PFSK-1 (cell line): ENCODE results near the gene MTX2.

Source experiments
- FOXP2 ChIP-seq: optimal IDR thresholded peaks from 2 replicates; pipeline ENCODE3; 2011; ENCODE audit warnings: borderline replicate concordance, control low read depth, inconsistent platforms; ENCODE audit not compliant: insufficient read depth; ENCODE audit errors: extremely low read length, extremely low read depth
- POLR2AphosphoS5 ChIP-seq: IDR thresholded peaks from 2 replicates; pipeline ENCODE4 v1.6.1; 2012; ENCODE audit warnings: low read depth, mild to moderate bottlenecking, control low read depth, low read length, moderate library complexity
- SIN3A ChIP-seq: IDR thresholded peaks from 2 replicates; pipeline ENCODE4 v1.6.1; 2012; ENCODE audit warnings: mild to moderate bottlenecking, low read length, moderate library complexity, borderline replicate concordance; ENCODE audit not compliant: insufficient read depth
- TAF1 ChIP-seq: IDR thresholded peaks from 2 replicates; pipeline ENCODE4 v1.6.1; 2012; ENCODE audit warnings: low read length, control low read depth, borderline replicate concordance; ENCODE audit not compliant: insufficient read depth
- TF ChIP-seq, protein P1 (sequence below), 2 experiments: IDR thresholded peaks; 2 replicates each; pipeline versions ENCODE4 v1.6.1 to v1.8.0; 2011 to 2012; ENCODE audit warnings: low read depth in 2 of 2, low read length in 2 of 2, control low read depth in 1 of 2, inconsistent platforms in 1 of 2, mild to moderate bottlenecking in 1 of 2, moderate library complexity in 1 of 2; ENCODE audit not compliant: insufficient read depth in 1 of 2

MTX2 gene

DNA sequence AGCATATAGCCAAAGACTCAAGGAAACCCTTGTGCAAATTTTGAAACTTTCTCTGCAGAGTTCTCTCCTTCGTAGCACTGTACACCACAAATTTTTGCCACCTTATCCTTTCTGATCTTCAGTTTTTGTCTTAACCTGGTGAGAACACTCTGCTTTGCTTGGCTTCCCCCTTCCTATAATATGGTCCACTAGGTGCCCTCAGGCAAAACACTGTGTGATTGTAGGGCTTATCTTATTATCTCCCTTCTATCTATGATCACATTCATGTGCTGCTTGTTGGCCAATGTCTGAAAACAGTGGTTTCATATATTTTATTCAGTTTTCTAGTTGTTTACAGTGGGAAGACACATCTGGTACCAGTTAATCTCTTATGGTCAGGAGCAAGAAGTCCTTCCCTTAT is 111.1 kb downstream of the MTX2 start:
- TF ChIP-seq, protein P1, sequence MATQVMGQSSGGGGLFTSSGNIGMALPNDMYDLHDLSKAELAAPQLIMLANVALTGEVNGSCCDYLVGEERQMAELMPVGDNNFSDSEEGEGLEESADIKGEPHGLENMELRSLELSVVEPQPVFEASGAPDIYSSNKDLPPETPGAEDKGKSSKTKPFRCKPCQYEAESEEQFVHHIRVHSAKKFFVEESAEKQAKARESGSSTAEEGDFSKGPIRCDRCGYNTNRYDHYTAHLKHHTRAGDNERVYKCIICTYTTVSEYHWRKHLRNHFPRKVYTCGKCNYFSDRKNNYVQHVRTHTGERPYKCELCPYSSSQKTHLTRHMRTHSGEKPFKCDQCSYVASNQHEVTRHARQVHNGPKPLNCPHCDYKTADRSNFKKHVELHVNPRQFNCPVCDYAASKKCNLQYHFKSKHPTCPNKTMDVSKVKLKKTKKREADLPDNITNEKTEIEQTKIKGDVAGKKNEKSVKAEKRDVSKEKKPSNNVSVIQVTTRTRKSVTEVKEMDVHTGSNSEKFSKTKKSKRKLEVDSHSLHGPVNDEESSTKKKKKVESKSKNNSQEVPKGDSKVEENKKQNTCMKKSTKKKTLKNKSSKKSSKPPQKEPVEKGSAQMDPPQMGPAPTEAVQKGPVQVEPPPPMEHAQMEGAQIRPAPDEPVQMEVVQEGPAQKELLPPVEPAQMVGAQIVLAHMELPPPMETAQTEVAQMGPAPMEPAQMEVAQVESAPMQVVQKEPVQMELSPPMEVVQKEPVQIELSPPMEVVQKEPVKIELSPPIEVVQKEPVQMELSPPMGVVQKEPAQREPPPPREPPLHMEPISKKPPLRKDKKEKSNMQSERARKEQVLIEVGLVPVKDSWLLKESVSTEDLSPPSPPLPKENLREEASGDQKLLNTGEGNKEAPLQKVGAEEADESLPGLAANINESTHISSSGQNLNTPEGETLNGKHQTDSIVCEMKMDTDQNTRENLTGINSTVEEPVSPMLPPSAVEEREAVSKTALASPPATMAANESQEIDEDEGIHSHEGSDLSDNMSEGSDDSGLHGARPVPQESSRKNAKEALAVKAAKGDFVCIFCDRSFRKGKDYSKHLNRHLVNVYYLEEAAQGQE (IDR thresholded peaks at IDR 0.05; ENCODE audit: insufficient read depth in 1 of 2, low read depth in 2 of 2, low read length in 2 of 2): no peak
- no peak for TF ChIP-seq TAF1

DNA sequence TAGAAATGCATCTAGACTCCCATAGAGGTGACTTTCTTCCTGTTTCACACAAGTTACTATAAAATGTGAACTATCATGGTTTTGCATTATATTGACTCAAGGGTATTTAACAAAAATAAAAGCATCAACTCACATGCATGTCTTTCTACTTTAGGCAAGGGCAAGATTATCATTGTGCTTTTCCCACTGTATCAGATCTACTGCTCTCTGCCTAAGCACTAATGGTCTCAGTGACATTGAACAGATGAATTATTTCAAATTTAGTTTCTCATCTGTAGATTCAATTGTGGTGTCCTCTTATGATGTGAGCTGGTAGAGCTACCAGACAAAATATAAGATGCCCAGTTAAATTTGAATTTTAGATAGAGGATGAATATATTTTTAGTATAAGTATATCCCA is 113.9 kb downstream of the MTX2 start:
- TF ChIP-seq POLR2AphosphoS5 (no peak), SIN3A (no peak), TAF1 (no peak), FOXP2 (no peak)
- TF ChIP-seq, protein P1 (IDR thresholded peaks at IDR 0.05; ENCODE audit: insufficient read depth in 1 of 2, low read depth in 2 of 2, low read length in 2 of 2): no peak

DNA sequence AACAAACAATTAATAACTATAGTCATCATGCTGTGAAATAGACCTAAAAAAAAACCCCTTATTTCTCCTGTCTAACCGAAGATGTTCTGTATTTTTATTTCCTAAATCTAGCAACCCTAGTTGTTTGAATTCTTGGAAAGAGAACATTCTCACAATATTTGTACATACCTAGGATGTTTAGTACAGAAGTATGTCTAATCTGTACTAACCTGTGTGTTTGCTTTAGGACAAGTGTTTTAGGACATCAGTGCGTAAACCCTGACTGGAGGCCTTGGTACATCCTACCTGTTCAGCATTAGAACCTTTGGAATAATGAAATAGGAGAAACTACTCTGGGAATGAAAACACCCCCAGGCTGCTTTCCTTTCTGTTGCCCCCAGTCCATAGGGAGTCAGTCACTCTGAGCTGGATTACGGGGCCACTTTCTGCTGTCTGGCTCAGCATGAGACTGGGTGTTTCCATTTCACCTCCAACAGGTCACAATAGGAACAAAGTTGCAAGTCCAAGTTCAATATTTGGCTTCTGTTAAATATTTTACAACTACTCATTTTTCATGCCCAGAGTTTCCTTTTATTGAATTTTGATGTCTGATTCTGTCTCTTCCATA is 114.7 kb downstream of the MTX2 start:
- TF ChIP-seq, protein P1 (IDR thresholded peaks at IDR 0.05; ENCODE audit: insufficient read depth in 1 of 2, low read depth in 2 of 2, low read length in 2 of 2): no peak
- no peak for TF ChIP-seq TAF1
- TF ChIP-seq POLR2AphosphoS5: no peak
- TF ChIP-seq FOXP2: no peak
- TF ChIP-seq SIN3A: no peak

- TF ChIP-seq POLR2AphosphoS5: no peak
- TF ChIP-seq FOXP2: no peak
- TF ChIP-seq TAF1: no peak
- no peak for TF ChIP-seq SIN3A
- TF ChIP-seq, protein P1 (IDR thresholded peaks at IDR 0.05; ENCODE audit: insufficient read depth in 1 of 2, low read depth in 2 of 2, low read length in 2 of 2): no peak
Measured at GRCh38 chr2:176385219-176385759, 116.0 kb downstream of the MTX2 start.

DNA sequence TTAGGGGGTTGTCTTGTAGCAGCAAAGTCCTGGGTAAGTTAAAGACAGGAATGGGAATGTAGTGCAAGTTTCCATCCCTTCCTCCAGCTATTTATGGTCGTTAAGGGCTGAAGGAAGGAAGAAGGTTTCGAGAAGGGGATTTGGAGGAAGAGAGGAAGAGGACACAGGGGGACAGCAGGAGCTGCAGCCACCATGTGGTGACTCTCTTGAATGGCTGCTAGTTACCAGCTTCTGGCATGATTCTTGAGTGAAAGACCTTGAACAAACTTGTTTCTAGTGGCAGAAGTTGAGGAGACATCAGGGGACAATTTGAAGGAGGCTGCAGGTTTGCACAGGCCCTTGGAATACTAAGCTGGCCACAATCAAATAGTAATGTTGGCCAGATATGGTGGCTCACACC is 116.6 kb downstream of the MTX2 start:
- TF ChIP-seq FOXP2 (no peak), POLR2AphosphoS5 (no peak), TAF1 (no peak), SIN3A (no peak)
- TF ChIP-seq, protein P1 (IDR thresholded peaks at IDR 0.05; ENCODE audit: insufficient read depth in 1 of 2, low read depth in 2 of 2, low read length in 2 of 2): no peak
